ENCODE results near the gene HMCN2. TPM values are rescaled to one million over a fixed set of nuclear protein-coding genes. Genes with fewer than 3 reads are reported as not detected.

The HMCN2 gene
- total and polyA plus RNA-seq, 9 donors: 0.12 to 4.2 (median 0.98) TPM

DNA sequence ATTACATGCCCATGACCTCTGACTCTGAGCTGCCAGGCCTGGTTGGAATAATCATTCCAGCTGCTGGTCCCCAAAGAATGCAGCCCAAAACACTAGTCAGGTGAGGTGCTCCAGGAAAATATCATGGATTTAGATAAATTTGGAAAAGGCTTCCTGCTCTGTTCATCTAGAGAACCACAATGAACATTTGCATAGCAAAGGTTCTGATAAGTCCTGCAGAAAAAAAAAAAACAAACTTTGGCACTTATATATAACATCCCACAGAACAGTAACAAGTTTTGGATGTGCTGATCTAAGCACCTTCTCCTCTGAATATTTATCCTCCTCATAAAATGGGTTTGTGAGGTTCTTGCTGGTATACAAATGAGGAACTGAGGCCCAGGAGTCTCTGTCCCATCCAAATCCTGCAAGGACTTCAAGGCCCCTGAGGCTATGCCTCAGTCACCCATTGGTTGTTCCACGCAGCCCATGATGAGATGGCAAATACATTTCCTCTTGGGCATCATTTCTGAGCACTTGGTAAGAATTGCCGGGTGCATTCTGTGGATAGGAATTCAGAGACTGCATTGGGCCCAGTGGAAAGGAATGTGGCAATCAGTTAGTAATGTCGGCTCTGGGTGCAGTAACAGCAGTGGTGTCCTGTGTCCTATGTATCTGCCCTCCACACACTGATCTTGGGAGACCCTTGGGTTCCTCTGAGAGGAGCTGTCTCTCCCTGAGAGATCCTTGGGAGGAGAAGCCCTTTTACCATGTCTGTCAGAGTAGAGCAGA is 105.8 kb downstream of the HMCN2 start:
- TF ChIP-seq POLR2A (IDR thresholded peaks at IDR 0.05) (no peak), EP300 (IDR thresholded peaks at IDR 0.05) (no peak)
- TF ChIP-seq, protein P1, sequence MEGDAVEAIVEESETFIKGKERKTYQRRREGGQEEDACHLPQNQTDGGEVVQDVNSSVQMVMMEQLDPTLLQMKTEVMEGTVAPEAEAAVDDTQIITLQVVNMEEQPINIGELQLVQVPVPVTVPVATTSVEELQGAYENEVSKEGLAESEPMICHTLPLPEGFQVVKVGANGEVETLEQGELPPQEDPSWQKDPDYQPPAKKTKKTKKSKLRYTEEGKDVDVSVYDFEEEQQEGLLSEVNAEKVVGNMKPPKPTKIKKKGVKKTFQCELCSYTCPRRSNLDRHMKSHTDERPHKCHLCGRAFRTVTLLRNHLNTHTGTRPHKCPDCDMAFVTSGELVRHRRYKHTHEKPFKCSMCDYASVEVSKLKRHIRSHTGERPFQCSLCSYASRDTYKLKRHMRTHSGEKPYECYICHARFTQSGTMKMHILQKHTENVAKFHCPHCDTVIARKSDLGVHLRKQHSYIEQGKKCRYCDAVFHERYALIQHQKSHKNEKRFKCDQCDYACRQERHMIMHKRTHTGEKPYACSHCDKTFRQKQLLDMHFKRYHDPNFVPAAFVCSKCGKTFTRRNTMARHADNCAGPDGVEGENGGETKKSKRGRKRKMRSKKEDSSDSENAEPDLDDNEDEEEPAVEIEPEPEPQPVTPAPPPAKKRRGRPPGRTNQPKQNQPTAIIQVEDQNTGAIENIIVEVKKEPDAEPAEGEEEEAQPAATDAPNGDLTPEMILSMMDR (IDR thresholded peaks at IDR 0.05): no peak
- no peak overlapping the region for H3K4me3 ChIP-seq
- no peaks in the 10 kb centered on the region for H3K27me3 ChIP-seq
- no peak overlapping the region for H3K27ac ChIP-seq
- no peaks in the 10 kb centered on the region for H3K9me3 ChIP-seq
- 77 to 90% (median 83%) methylated on average over 3 of the region's 3 CpGs for WGBS, 3 donors
- no peaks in the 10 kb centered on the region for H3K36me3 ChIP-seq
- DNase-seq: no peak
- no peaks in the 10 kb centered on the region for H3K4me1 ChIP-seq (ENCODE audit: insufficient read depth)
- intact Hi-C loops (cut with DNase I): no loop called here

DNA sequence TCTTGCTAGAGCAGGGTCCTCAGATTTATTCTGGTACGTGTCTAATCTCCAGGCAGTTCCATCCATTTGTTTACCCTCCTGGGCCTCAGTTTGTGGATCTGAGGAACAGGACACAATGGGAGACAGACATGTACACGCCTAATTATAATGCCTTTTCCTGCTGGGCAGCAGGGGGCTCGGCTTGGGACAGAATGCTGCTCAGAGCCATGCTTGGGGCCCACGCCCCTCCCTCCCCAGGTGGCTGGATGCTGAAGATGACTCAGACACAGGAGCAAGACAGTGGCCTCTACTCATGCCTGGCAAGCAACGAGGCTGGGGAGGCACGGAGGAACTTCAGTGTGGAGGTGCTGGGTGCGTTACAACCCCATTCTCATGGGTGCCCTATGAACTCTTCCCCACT is 106.5 kb downstream of the HMCN2 start:
- no peaks in the 10 kb centered on the region for H3K9me3 ChIP-seq
- WGBS, 3 donors: 77 to 92% (median 87%) methylated on average over 7 of the region's 7 CpGs

DNA sequence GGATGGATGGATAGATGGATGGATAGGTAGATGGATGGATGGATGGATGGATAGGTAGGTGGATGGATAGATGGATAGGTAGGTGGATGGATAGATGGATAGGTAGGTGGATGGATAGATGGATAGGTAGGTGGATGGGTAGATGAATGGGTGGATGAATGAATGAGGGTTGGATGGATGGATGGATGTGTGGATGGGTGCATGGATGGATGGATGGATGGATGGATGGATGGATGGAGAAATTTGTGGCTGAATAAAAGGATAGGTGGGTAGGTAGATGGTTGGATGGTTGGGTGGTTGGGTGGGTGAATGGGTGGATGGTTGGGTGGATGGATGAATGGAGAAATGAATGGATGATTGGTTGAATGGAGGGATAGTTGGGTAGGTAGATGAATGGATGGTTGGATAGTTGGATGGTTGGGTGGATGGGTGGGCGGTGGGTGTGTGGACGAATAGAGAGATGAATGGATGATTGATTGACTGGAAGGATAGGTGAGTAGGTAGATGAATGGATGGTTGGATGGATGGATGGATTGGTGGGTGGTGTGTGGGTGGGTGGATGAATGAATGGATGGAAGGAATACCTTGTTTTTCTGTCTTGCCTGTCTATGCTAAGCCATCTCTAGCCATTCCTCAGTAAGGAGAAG is 108.2 kb downstream of the HMCN2 start:
- Histone ChIP-seq H3K9me3 (no peaks in the 10 kb centered on the region), H3K4me3 (no peak overlapping the region), H3K36me3 (no peaks in the 10 kb centered on the region), H3K4me1 (ENCODE audit: insufficient read depth) (no peaks in the 10 kb centered on the region), H3K27me3 (no peaks in the 10 kb centered on the region), H3K27ac (no peak overlapping the region)
- intact Hi-C loops (cut with DNase I): no loop called here
- no peak for TF ChIP-seq POLR2A (IDR thresholded peaks at IDR 0.05)
- WGBS, 3 donors: 90 to 97% (median 95%) methylated on average over 2 of the region's 2 CpGs
- DNase-seq: no peak

More for the DNA sequence above, 106.5 kb downstream of the HMCN2 start:
- no peaks in the 10 kb centered on the region for H3K27me3 ChIP-seq
- TF ChIP-seq POLR2A (IDR thresholded peaks at IDR 0.05) (no peak), EP300 (IDR thresholded peaks at IDR 0.05) (no peak)
- TF ChIP-seq, protein P1 (IDR thresholded peaks at IDR 0.05): no peak
- no peaks in the 10 kb centered on the region for H3K36me3 ChIP-seq
- intact Hi-C loops (cut with DNase I): no loop called here
- no peak for DNase-seq
- no peak overlapping the region for H3K4me3 ChIP-seq
- no peak overlapping the region for H3K27ac ChIP-seq
- no peaks in the 10 kb centered on the region for H3K4me1 ChIP-seq (ENCODE audit: insufficient read depth)

DNA sequence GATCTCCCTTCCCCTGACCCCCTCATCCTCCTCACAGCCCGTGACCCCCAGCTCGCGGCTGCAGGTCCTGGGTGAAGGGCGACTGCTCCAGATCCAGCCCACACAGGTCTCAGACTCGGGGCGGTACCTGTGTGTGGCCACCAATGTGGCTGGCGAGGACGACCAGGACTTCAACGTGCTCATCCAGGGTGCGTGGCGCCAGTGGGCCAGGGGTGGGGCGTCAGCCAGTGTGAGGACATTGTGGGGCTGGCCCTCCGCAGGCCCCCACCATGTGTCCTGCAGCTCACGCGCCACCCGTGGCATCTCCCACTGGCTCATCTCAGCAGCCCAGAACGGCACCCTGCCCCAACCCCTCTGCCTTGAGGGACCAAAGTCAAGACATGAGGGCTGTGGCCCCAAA is 112.1 kb downstream of the HMCN2 start:
- Histone ChIP-seq H3K27ac (no peak overlapping the region), H3K9me3 (no peaks in the 10 kb centered on the region), H3K27me3 (no peaks in the 10 kb centered on the region), H3K4me3 (no peak overlapping the region), H3K4me1 (ENCODE audit: insufficient read depth) (no peaks in the 10 kb centered on the region), H3K36me3 (no peaks in the 10 kb centered on the region)
- no peak for DNase-seq
- intact Hi-C loops (cut with DNase I): no loop called here
- no peak for TF ChIP-seq POLR2A (IDR thresholded peaks at IDR 0.05)
- TF ChIP-seq EP300 (IDR thresholded peaks at IDR 0.05): no peak
- TF ChIP-seq, protein P1 (IDR thresholded peaks at IDR 0.05): no peak
- 85 to 88% (median 88%) methylated on average over 17 of the region's 17 CpGs for WGBS, 3 donors

Data from ovary (tissue), 9 donors.